Thoracic aorta (tissue), 2 donors: ENCODE measurements around the gene TACC2. TPM values are rescaled to one million over a fixed set of nuclear protein-coding genes. Genes with fewer than 3 reads are reported as not detected.

ENCODE experiments used
- ATAC-seq: fragments of 150-250 bp; one replicate; pipeline ENCODE4 v1.8.0; 2017; ENCODE audit warnings: low read depth; ENCODE audit not compliant: insufficient number of reproducible peaks, low FRiP score
- DNase-seq: peaks from one replicate; pipeline ENCODE4 v3.0.0-alpha.2; 2020; ENCODE audit warnings: low spot score
- H3K27ac ChIP-seq, 2 donors: fragments of 200-600 bp; sonication (generic); 1 replicate in 1 of 2; 2 replicates in 1 of 2; pipeline ENCODE4 v1.5.1; 2016; ENCODE audit warnings: mild to moderate bottlenecking in 2 of 2, moderate library complexity in 2 of 2
- H3K27me3 ChIP-seq: fragments of 200-600 bp; sonication (generic); replicated peaks from 2 replicates; pipeline ENCODE4 v1.6.0; 2016; ENCODE audit warnings: mild to moderate bottlenecking; ENCODE audit not compliant: insufficient read depth
- H3K36me3 ChIP-seq: fragments of 200-600 bp; sonication (generic); one replicate; pipeline ENCODE4 v1.5.1; 2016
- H3K4me1 ChIP-seq, 2 donors: fragments of 200-600 bp; sonication (generic); 1 replicate in 1 of 2; 2 replicates in 1 of 2; pipeline versions ENCODE4 v1.5.1 to v1.6.0; 2016; ENCODE audit warnings: low read depth in 2 of 2, mild to moderate bottlenecking in 1 of 2; ENCODE audit not compliant: control insufficient read depth in 1 of 2
- H3K4me3 ChIP-seq: fragments of 200-600 bp; sonication (generic); 2 replicates; pipeline ENCODE4 v1.5.1; 2016; ENCODE audit warnings: mild to moderate bottlenecking
- H3K9me3 ChIP-seq: fragments of 200-600 bp; sonication (generic); 2 replicates; pipeline ENCODE4 v1.5.1; 2016
- total RNA-seq, 2 donors: library from RNA; depleted of rRNA; stranded (reverse); fragments of >200 nt; gene quantifications; one replicate each; pipeline versions ENCODE4 v1.1.0 to v1.2.3, GENCODE V29; 2016
- TF ChIP-seq, protein P1 (sequence below): fragments of 200-600 bp; sonication (generic); IDR thresholded peaks from one replicate; pipeline ENCODE4 v1.5.1; 2019; ENCODE audit warnings: antibody characterized with exemption

Gene TACC2
- total RNA-seq, 2 donors from 2014 or later, result 52.1 to 71.0 TPM

DNA sequence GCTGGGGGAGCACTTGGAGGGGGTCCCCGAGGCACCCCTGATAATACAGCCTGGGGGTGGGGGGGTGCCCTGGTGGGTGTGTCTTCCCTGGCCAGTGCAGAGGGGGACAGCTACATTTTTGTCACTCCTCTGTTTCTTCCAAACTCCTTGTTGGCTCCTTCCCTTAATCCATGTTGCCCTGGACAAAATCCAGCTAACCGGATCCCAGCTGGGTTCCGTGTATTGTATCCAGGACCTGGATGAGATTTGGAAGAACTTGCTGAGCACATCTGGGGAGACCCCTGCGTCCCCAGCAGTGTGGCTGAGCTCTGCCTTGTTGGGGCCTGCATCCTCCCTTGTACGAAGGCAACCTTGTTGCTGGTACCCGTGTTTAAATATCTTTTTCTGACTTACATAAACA, 195.3 kb downstream of the TACC2 start:
- TF ChIP-seq, protein P1, sequence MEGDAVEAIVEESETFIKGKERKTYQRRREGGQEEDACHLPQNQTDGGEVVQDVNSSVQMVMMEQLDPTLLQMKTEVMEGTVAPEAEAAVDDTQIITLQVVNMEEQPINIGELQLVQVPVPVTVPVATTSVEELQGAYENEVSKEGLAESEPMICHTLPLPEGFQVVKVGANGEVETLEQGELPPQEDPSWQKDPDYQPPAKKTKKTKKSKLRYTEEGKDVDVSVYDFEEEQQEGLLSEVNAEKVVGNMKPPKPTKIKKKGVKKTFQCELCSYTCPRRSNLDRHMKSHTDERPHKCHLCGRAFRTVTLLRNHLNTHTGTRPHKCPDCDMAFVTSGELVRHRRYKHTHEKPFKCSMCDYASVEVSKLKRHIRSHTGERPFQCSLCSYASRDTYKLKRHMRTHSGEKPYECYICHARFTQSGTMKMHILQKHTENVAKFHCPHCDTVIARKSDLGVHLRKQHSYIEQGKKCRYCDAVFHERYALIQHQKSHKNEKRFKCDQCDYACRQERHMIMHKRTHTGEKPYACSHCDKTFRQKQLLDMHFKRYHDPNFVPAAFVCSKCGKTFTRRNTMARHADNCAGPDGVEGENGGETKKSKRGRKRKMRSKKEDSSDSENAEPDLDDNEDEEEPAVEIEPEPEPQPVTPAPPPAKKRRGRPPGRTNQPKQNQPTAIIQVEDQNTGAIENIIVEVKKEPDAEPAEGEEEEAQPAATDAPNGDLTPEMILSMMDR, result no peak
- Histone ChIP-seq H3K27me3 (no peaks in the 10 kb centered on the region), H3K4me3 (no peak overlapping the region), H3K27ac (no peak overlapping the region), H3K9me3 (no peaks in the 10 kb centered on the region), H3K36me3 (no peaks in the 10 kb centered on the region), H3K4me1 (peaks cover 0 to 37% of the 10 kb centered on the region in 2 donors)
- no peak for ATAC-seq
- DNase-seq, result no peak

DNA sequence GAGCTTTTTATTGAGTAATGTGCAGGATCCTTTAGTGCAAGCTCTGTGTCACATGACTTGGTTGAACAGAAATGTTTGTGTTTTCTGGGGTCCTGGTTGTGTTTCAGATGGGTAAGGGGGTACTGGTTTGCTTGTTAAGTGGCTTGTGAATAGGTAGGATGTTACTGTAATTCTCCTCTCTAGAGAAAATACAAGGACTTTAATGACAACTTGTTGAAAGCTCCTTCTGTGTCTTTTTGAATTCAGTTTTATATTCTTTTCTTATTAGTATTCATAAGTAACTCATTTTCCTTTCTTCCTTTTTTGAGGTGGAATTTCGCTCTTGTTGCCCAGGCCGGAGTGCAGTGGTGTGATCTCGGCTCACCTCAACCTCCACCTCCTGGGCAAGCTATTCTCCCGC, 196.7 kb downstream of the TACC2 start:
- Histone ChIP-seq H3K27me3 (no peaks in the 10 kb centered on the region), H3K4me3 (no peak overlapping the region), H3K27ac (no peak overlapping the region), H3K4me1 (peaks cover 0 to 37% of the 10 kb centered on the region in 2 donors), H3K36me3 (no peaks in the 10 kb centered on the region), H3K9me3 (no peaks in the 10 kb centered on the region)
- no peak for ATAC-seq
- TF ChIP-seq, protein P1, result no peak
- DNase-seq, result no peak

GRCh38 chr10:122186816-122187810, 198.2 kb downstream of the TACC2 start:
- no peaks in the 10 kb centered on the region for H3K36me3 ChIP-seq
- TF ChIP-seq, protein P1, result no peak
- DNase-seq (no peak), ATAC-seq (no peak)
- H3K4me3 ChIP-seq, result no peak overlapping the region
- H3K9me3 ChIP-seq, result no peaks in the 10 kb centered on the region
- no peak overlapping the region for H3K27ac ChIP-seq
- peaks cover 0 to 32% of the 10 kb centered on the region in 2 donors for H3K4me1 ChIP-seq
- H3K27me3 ChIP-seq, result no peaks in the 10 kb centered on the region

DNA sequence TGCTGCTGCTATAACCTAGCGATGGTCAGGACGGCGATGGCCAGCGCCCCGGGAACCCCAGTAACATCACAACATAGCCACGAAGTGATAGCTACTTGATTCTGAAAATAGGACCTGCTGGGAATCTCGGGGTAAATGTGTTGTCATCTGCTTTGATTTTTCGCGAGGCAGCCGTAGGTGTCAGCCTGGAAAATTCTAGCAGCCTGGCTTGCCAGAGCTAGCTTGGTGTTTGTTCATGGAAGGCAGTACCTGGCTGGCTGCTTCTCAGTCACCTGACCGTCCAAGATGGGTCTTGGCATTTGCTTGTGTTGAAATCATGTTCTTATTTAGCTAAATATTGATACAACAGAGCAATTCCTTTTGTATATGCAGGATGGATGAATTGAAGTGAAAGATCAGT, 199.7 kb downstream of the TACC2 start:
- Histone ChIP-seq H3K27ac (no peak overlapping the region), H3K4me1 (peaks cover 0 to 16% of the 10 kb centered on the region in 2 donors), H3K4me3 (no peak overlapping the region), H3K27me3 (no peaks in the 10 kb centered on the region), H3K36me3 (no peaks in the 10 kb centered on the region), H3K9me3 (no peaks in the 10 kb centered on the region)
- no peak for DNase-seq
- TF ChIP-seq, protein P1, result no peak
- no peak for ATAC-seq

GRCh38 chr10:122189185-122189584, 200.2 kb downstream of the TACC2 start:
- Histone ChIP-seq H3K4me1 (peaks cover 0 to 12% of the 10 kb centered on the region in 2 donors), H3K27ac (no peak overlapping the region)
- no peak for ATAC-seq

More at GRCh38 chr10:122189185-122189584, 200.2 kb downstream of the TACC2 start:
- H3K36me3 ChIP-seq, result no peaks in the 10 kb centered on the region
- no peak for DNase-seq
- no peak overlapping the region for H3K4me3 ChIP-seq
- no peaks in the 10 kb centered on the region for H3K9me3 ChIP-seq
- TF ChIP-seq, protein P1, result no peak
- H3K27me3 ChIP-seq, result no peaks in the 10 kb centered on the region
